Activated CD8-positive, alpha-beta memory T cell treated with anti-CD3 and anti-CD28 coated beads, Interleukin-2, amount 50 U/mL, for 48 hours (primary cell): Measurements from ENCODE around the gene GLRA3.

Experiments used
- DNase-seq: peaks from one replicate; pipeline ENCODE4 v3.0.0-alpha.2; 2020

The GLRA3 gene

GRCh38 chr4:174592256-174592984, 236.6 kb downstream of the GLRA3 start:
- no peak for DNase-seq

- DNase-seq, result no peak
Measured at GRCh38 chr4:174591243-174592021, 237.6 kb downstream of the GLRA3 start.

- no peak for DNase-seq
Measured at GRCh38 chr4:174590336-174590735, 238.7 kb downstream of the GLRA3 start.
